WTC11 (cell line): ENCODE data around the gene TMEM212. TPM values are rescaled to one million over a fixed set of nuclear protein-coding genes. Genes with fewer than 3 reads are reported as not detected.

ENCODE experiments used
- ATAC-seq: fragments of 200-7000 bp; cut with Tn5 transposase; 2 replicates; pipeline ENCODE4 v1.10.0; 2021; ENCODE audit warnings: mild to moderate bottlenecking, moderate library complexity
- CTCF ChIA-PET: fragments of 300-600 bp; sonication (Branson Sonifier 250); formaldehyde crosslinking; loops from one replicate; lab custom pipeline; 2021; ENCODE audit warnings: antibody characterized with exemption; lab: Charles Lee
- POLR2A ChIA-PET: fragments of 350-600 bp; sonication (Branson Sonifier 250); formaldehyde crosslinking; loops from one replicate; lab custom pipeline; 2021; ENCODE audit warnings: antibody characterized with exemption; lab: Charles Lee
- DNase-seq: peaks from one replicate; pipeline ENCODE4 v3.0.0; 2021; ENCODE audit warnings: low spot score
- H3K27ac Mint-ChIP-seq: 2 replicates; pipeline ENCODE4 v1.8.0; 2021; ENCODE audit warnings: mixed read lengths
- H3K27me3 Mint-ChIP-seq: 2 replicates; pipeline ENCODE4 v1.8.0; 2021; ENCODE audit warnings: low read depth, mild to moderate bottlenecking, moderate library complexity, mixed read lengths
- H3K36me3 Mint-ChIP-seq: 2 replicates; pipeline ENCODE4 v1.8.0; 2021; ENCODE audit warnings: mixed read lengths
- H3K4me1 Mint-ChIP-seq: 2 replicates; pipeline ENCODE4 v1.8.0; 2022; ENCODE audit warnings: mixed read lengths
- H3K4me3 Mint-ChIP-seq: 2 replicates; pipeline ENCODE4 v1.8.0; 2021; ENCODE audit warnings: mild to moderate bottlenecking, moderate library complexity, mixed read lengths
- H3K9me3 Mint-ChIP-seq: 2 replicates; pipeline ENCODE4 v1.8.0; 2021; ENCODE audit warnings: mixed read lengths
- GABPB1 ChIP-seq: sonication (generic); formaldehyde crosslinking; IDR thresholded peaks from 2 replicates; pipeline ENCODE4 v1.8.1; 2023; ENCODE audit warnings: mild to moderate bottlenecking, missing genetic modification reagents
- HMGXB4 ChIP-seq: sonication (generic); formaldehyde crosslinking; IDR thresholded peaks from 2 replicates; pipeline ENCODE4 v1.8.1; 2023; ENCODE audit warnings: mild to moderate bottlenecking, moderate library complexity, missing genetic modification reagents
- KAT7 ChIP-seq: sonication (generic); formaldehyde crosslinking; IDR thresholded peaks from 2 replicates; pipeline ENCODE4 v1.8.1; 2023; ENCODE audit warnings: missing genetic modification reagents, mild to moderate bottlenecking, borderline replicate concordance
- NR3C1 ChIP-seq: sonication (generic); formaldehyde crosslinking; conservative IDR thresholded peaks from 2 replicates; pipeline ENCODE4 v1.8.1; 2023; ENCODE audit warnings: low read depth, mild to moderate bottlenecking, missing genetic modification reagents
- SOX15 ChIP-seq: fragments of 250-450 bp; sonication (Bioruptor Pico); IDR thresholded peaks from 2 replicates; pipeline ENCODE4 v1.9.0; 2021; ENCODE audit warnings: mild to moderate bottlenecking
- TEAD4 ChIP-seq: sonication (generic); formaldehyde crosslinking; IDR thresholded peaks from 2 replicates; pipeline ENCODE4 v1.8.0; 2022; ENCODE audit warnings: mild to moderate bottlenecking, missing genetic modification reagents
- ZNF121 ChIP-seq: sonication (generic); formaldehyde crosslinking; IDR thresholded peaks from 2 replicates; pipeline ENCODE4 v1.8.0; 2023; ENCODE audit warnings: missing genetic modification reagents
- ZNF232 ChIP-seq: sonication (generic); formaldehyde crosslinking; IDR thresholded peaks from 2 replicates; pipeline ENCODE4 v1.8.0; 2022; ENCODE audit warnings: mild to moderate bottlenecking, missing genetic modification reagents
- ZNF281 ChIP-seq: sonication (generic); formaldehyde crosslinking; IDR thresholded peaks from 2 replicates; pipeline ENCODE4 v1.8.0; 2023; ENCODE audit warnings: mild to moderate bottlenecking, missing genetic modification reagents
- ZNF423 ChIP-seq: fragments of 250-450 bp; sonication (Bioruptor Pico); IDR thresholded peaks from 2 replicates; pipeline ENCODE4 v2.1.2; 2022; ENCODE audit warnings: mild to moderate bottlenecking, moderate library complexity
- total RNA-seq: library from RNA; stranded (reverse); gene quantifications from 3 replicates; pipeline ENCODE4 v1.2.3, GENCODE V29; 2021
- TF ChIP-seq, protein P1 (sequence below): sonication (generic); formaldehyde crosslinking; conservative IDR thresholded peaks from 2 replicates; pipeline ENCODE4 v1.8.1; 2023; ENCODE audit warnings: mild to moderate bottlenecking, low read depth, missing genetic modification reagents, moderate library complexity
- TF ChIP-seq, protein P2 (sequence below): fragments of 250-450 bp; sonication (Bioruptor Pico); IDR thresholded peaks from 2 replicates; pipeline ENCODE4 v2.1.2; 2022; ENCODE audit warnings: mild to moderate bottlenecking, moderate library complexity
- TF ChIP-seq, protein P3 (sequence below): sonication (generic); formaldehyde crosslinking; IDR thresholded peaks from 2 replicates; pipeline ENCODE4 v1.8.0; 2022; ENCODE audit warnings: mild to moderate bottlenecking, missing genetic modification reagents
- TF ChIP-seq, protein P4 (sequence below): fragments of 250-450 bp; sonication (Bioruptor Pico); IDR thresholded peaks from 2 replicates; pipeline ENCODE4 v1.9.0; 2021; ENCODE audit warnings: mild to moderate bottlenecking, borderline replicate concordance

TMEM212 gene
- total RNA-seq, 1 experiment from 2014 or later = not detected

- peaks cover 13% of the 10 kb centered on the region for H3K27me3 Mint-ChIP-seq
- DNase-seq (no peak), ATAC-seq (no peak)
- CTCF ChIA-PET = no interaction called here
- TF ChIP-seq ZNF423 (CRISPR knock-in tag) (no peak), ZNF121 (CRISPR knock-in tag) (no peak), ZNF232 (CRISPR knock-in tag) (no peak), KAT7 (CRISPR knock-in tag) (no peak), HMGXB4 (CRISPR knock-in tag) (no peak), ZNF281 (CRISPR knock-in tag) (no peak), GABPB1 (CRISPR knock-in tag) (no peak), NR3C1 (CRISPR knock-in tag) (no peak)
- TF ChIP-seq, protein P1, sequence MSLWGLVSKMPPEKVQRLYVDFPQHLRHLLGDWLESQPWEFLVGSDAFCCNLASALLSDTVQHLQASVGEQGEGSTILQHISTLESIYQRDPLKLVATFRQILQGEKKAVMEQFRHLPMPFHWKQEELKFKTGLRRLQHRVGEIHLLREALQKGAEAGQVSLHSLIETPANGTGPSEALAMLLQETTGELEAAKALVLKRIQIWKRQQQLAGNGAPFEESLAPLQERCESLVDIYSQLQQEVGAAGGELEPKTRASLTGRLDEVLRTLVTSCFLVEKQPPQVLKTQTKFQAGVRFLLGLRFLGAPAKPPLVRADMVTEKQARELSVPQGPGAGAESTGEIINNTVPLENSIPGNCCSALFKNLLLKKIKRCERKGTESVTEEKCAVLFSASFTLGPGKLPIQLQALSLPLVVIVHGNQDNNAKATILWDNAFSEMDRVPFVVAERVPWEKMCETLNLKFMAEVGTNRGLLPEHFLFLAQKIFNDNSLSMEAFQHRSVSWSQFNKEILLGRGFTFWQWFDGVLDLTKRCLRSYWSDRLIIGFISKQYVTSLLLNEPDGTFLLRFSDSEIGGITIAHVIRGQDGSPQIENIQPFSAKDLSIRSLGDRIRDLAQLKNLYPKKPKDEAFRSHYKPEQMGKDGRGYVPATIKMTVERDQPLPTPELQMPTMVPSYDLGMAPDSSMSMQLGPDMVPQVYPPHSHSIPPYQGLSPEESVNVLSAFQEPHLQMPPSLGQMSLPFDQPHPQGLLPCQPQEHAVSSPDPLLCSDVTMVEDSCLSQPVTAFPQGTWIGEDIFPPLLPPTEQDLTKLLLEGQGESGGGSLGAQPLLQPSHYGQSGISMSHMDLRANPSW (CRISPR knock-in tag) = no peak
- H3K4me1 Mint-ChIP-seq = no peaks in the 10 kb centered on the region
- POLR2A ChIA-PET = no interaction called here
- peaks cover 5% of the 10 kb centered on the region for H3K9me3 Mint-ChIP-seq
- H3K36me3 Mint-ChIP-seq = no peaks in the 10 kb centered on the region
- H3K4me3 Mint-ChIP-seq = no peak overlapping the region
- H3K27ac Mint-ChIP-seq = no peak overlapping the region
These were observed 27.1 kb upstream of the TMEM212 start for GRCh38 chr3:171815973-171816595.

GRCh38 chr3:171817074-171817800, 25.9 kb upstream of the TMEM212 start:
- Mint-ChIP-seq H3K36me3 (no peaks in the 10 kb centered on the region), H3K27me3 (peaks cover 2% of the 10 kb centered on the region), H3K9me3 (peaks cover 5% of the 10 kb centered on the region), H3K27ac (no peak overlapping the region), H3K4me3 (no peak overlapping the region), H3K4me1 (peaks cover 6% of the 10 kb centered on the region)
- no peak for DNase-seq
- CTCF ChIA-PET = interaction anchor here (1.1 kb wide), 1 partner anchor 13 kb away, joined by 4 read pairs; no protein-coding TSS in a partner anchor
- no peak for ATAC-seq
- POLR2A ChIA-PET = interaction anchor here (0.7 kb wide), 1 partner anchor 24 kb away, joined by 3 read pairs; no protein-coding TSS in a partner anchor
- TF ChIP-seq, protein P2, sequence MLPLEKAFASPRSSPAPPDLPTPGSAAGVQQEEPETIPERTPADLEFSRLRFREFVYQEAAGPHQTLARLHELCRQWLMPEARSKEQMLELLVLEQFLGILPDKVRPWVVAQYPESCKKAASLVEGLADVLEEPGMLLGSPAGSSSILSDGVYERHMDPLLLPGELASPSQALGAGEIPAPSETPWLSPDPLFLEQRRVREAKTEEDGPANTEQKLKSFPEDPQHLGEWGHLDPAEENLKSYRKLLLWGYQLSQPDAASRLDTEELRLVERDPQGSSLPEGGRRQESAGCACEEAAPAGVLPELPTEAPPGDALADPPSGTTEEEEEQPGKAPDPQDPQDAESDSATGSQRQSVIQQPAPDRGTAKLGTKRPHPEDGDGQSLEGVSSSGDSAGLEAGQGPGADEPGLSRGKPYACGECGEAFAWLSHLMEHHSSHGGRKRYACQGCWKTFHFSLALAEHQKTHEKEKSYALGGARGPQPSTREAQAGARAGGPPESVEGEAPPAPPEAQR (CRISPR knock-in tag) = no peak
- TF ChIP-seq ZNF232 (CRISPR knock-in tag) (no peak), ZNF423 (CRISPR knock-in tag) (no peak), HMGXB4 (CRISPR knock-in tag) (no peak), TEAD4 (CRISPR knock-in tag) (no peak), SOX15 (no peak)
- TF ChIP-seq, protein P3, sequence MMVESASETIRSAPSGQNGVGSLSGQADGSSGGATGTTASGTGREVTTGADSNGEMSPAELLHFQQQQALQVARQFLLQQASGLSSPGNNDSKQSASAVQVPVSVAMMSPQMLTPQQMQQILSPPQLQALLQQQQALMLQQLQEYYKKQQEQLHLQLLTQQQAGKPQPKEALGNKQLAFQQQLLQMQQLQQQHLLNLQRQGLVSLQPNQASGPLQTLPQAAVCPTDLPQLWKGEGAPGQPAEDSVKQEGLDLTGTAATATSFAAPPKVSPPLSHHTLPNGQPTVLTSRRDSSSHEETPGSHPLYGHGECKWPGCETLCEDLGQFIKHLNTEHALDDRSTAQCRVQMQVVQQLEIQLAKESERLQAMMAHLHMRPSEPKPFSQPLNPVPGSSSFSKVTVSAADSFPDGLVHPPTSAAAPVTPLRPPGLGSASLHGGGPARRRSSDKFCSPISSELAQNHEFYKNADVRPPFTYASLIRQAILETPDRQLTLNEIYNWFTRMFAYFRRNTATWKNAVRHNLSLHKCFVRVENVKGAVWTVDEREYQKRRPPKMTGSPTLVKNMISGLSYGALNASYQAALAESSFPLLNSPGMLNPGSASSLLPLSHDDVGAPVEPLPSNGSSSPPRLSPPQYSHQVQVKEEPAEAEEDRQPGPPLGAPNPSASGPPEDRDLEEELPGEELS (CRISPR knock-in tag) = no peak
- TF ChIP-seq, protein P4, sequence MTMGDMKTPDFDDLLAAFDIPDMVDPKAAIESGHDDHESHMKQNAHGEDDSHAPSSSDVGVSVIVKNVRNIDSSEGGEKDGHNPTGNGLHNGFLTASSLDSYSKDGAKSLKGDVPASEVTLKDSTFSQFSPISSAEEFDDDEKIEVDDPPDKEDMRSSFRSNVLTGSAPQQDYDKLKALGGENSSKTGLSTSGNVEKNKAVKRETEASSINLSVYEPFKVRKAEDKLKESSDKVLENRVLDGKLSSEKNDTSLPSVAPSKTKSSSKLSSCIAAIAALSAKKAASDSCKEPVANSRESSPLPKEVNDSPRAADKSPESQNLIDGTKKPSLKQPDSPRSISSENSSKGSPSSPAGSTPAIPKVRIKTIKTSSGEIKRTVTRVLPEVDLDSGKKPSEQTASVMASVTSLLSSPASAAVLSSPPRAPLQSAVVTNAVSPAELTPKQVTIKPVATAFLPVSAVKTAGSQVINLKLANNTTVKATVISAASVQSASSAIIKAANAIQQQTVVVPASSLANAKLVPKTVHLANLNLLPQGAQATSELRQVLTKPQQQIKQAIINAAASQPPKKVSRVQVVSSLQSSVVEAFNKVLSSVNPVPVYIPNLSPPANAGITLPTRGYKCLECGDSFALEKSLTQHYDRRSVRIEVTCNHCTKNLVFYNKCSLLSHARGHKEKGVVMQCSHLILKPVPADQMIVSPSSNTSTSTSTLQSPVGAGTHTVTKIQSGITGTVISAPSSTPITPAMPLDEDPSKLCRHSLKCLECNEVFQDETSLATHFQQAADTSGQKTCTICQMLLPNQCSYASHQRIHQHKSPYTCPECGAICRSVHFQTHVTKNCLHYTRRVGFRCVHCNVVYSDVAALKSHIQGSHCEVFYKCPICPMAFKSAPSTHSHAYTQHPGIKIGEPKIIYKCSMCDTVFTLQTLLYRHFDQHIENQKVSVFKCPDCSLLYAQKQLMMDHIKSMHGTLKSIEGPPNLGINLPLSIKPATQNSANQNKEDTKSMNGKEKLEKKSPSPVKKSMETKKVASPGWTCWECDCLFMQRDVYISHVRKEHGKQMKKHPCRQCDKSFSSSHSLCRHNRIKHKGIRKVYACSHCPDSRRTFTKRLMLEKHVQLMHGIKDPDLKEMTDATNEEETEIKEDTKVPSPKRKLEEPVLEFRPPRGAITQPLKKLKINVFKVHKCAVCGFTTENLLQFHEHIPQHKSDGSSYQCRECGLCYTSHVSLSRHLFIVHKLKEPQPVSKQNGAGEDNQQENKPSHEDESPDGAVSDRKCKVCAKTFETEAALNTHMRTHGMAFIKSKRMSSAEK (CRISPR knock-in tag) = no peak
